ENCODE data around the gene PRMT9. TPM values are rescaled to one million over a fixed set of nuclear protein-coding genes. Genes with fewer than 3 reads are reported as not detected.

Gene PRMT9
- total RNA-seq, 1 donor, result 11.2 TPM

DNA sequence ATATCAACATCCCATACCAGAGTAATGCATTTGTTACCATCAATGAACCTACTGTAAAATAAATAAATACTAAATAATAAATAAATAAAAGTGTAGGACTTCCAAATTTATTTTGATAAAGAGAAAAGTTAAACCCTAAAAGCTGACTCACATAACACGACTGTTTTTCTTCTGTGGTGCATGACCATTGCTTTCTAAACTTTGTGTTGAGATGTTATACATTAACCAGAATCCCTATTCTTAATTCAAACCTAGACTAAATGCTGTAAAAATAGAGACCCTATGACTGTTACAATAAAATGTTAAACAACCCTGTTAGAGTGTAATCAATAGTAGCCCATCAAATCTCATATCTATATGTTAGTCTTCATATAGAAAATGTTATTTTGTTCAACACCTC is 20.9 kb upstream of the PRMT9 start:
- H3K4me3 ChIP-seq (ENCODE audit: low read depth, low read length), result no peak overlapping the region
- no peak for DNase-seq (ENCODE audit: low read depth)
- TF ChIP-seq, protein P1, sequence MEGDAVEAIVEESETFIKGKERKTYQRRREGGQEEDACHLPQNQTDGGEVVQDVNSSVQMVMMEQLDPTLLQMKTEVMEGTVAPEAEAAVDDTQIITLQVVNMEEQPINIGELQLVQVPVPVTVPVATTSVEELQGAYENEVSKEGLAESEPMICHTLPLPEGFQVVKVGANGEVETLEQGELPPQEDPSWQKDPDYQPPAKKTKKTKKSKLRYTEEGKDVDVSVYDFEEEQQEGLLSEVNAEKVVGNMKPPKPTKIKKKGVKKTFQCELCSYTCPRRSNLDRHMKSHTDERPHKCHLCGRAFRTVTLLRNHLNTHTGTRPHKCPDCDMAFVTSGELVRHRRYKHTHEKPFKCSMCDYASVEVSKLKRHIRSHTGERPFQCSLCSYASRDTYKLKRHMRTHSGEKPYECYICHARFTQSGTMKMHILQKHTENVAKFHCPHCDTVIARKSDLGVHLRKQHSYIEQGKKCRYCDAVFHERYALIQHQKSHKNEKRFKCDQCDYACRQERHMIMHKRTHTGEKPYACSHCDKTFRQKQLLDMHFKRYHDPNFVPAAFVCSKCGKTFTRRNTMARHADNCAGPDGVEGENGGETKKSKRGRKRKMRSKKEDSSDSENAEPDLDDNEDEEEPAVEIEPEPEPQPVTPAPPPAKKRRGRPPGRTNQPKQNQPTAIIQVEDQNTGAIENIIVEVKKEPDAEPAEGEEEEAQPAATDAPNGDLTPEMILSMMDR (IDR thresholded peaks at IDR 0.05; ENCODE audit: insufficient read depth, low read depth, low read length), result no peak

GRCh38 chr4:147696866-147697265 is 12.9 kb upstream of the PRMT9 start:
- TF ChIP-seq, protein P1 (IDR thresholded peaks at IDR 0.05; ENCODE audit: insufficient read depth, low read depth, low read length), result no peak
- no peak for DNase-seq (ENCODE audit: low read depth)

GRCh38 chr4:147693218-147693617 is 9.3 kb upstream of the PRMT9 start:
- TF ChIP-seq, protein P1 (IDR thresholded peaks at IDR 0.05; ENCODE audit: insufficient read depth, low read depth, low read length), result no peak
- no peak overlapping the region for H3K4me3 ChIP-seq (ENCODE audit: low read depth, low read length)
- DNase-seq (ENCODE audit: low read depth), result no peak

More at GRCh38 chr4:147696866-147697265, 12.9 kb upstream of the PRMT9 start:
- H3K4me3 ChIP-seq (ENCODE audit: low read depth, low read length), result no peak overlapping the region

- TF ChIP-seq, protein P1 (IDR thresholded peaks at IDR 0.05; ENCODE audit: insufficient read depth, low read depth, low read length), result no peak
- no peak for DNase-seq (ENCODE audit: low read depth)
These were observed 7.9 kb upstream of the PRMT9 start for GRCh38 chr4:147691820-147692219.

DNA sequence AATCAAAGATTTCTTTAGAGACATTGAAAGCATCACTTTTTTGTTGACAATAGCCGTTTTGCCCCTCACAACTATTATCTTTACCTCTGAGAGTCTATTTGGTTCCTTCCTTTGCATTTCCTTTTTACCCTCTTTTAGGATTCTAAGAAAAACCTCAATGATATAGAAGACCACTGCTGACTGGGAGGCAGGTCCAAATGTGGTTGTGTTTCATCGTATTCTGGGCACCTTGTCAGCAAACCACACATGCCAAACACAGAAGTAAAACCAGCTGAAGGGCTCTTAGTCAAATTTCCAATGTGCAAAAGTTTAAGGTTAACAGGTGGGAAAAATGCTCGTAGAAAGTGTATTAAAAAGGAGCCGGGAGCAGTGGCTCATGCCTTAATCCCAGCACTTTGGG is 5.1 kb upstream of the PRMT9 start:
- TF ChIP-seq, protein P1 (IDR thresholded peaks at IDR 0.05; ENCODE audit: insufficient read depth, low read depth, low read length), result no peak
- no peak overlapping the region for H3K4me3 ChIP-seq (ENCODE audit: low read depth, low read length)
- no peak for DNase-seq (ENCODE audit: low read depth)

More at GRCh38 chr4:147691820-147692219, 7.9 kb upstream of the PRMT9 start:
- no peak overlapping the region for H3K4me3 ChIP-seq (ENCODE audit: low read depth, low read length)

- peak; percentile 60 for DNase-seq (ENCODE audit: low read depth)
- TF ChIP-seq, protein P1 (IDR thresholded peaks at IDR 0.05; ENCODE audit: insufficient read depth, low read depth, low read length), result no peak
- peak overlapping the region; percentile 95 for H3K4me3 ChIP-seq (ENCODE audit: low read depth, low read length)
These were observed 773 bp downstream of the PRMT9 start for GRCh38 chr4:147683188-147683591.

DNA sequence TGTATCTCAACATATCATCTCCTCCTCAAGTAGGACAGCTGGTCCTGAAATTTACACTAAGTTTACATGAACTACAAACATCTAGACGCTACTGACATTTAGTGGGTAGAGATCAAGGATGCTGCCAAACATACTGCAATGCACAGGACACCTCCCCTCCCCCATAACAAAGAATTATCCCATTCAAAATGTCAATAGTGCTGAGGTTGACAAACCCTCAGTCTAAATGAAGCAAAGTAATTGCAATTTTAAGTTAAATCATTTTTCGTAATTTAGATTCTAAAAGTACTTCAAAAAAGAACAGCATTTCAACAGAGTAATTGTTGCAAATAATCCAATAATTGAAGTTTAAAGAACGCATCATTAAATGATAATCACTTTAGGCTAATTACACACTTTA is 1.2 kb downstream of the PRMT9 start:
- TF ChIP-seq, protein P1 (IDR thresholded peaks at IDR 0.05; ENCODE audit: insufficient read depth, low read depth, low read length), result no peak
- peak; percentile 15 for DNase-seq (ENCODE audit: low read depth)
- peak overlapping the region; percentile 95 for H3K4me3 ChIP-seq (ENCODE audit: low read depth, low read length)
